NCI-H1105 treated with DMSO at 0.1 percent for 48 hours (cell line): ENCODE measurements around the gene SPANXN4.

Experiments used
- DNase-seq: peaks from one replicate; lab custom pipeline; 2025; lab: John Stamatoyannopoulos, UW

SPANXN4 gene

GRCh38 chrX:143025628-143026027 is at the start of gene SPANXN4:
SPANXN4 (plus strand) TSS chrX:143025928; CDS start chrX:143026015, 87 bp downstream.
- no peak for DNase-seq

GRCh38 chrX:142977128-142977914 is 48.4 kb upstream of the SPANXN4 start:
- DNase-seq = no peak

GRCh38 chrX:142978130-142978684 is 47.5 kb upstream of the SPANXN4 start:
- DNase-seq = no peak

GRCh38 chrX:142982679-142983078 is 43.0 kb upstream of the SPANXN4 start:
- no peak for DNase-seq

GRCh38 chrX:142994988-142995387 is 30.7 kb upstream of the SPANXN4 start:
- no peak for DNase-seq

GRCh38 chrX:142998447-142999198 is 27.1 kb upstream of the SPANXN4 start:
- DNase-seq = no peak

- DNase-seq = no peak
Measured at GRCh38 chrX:142999199-142999701, 26.5 kb upstream of the SPANXN4 start.

GRCh38 chrX:143002206-143002605 is 23.5 kb upstream of the SPANXN4 start:
- peak; percentile 11 for DNase-seq

- DNase-seq = no peak
Measured at GRCh38 chrX:143017272-143017671, 8.5 kb upstream of the SPANXN4 start.

- DNase-seq = no peak
Measured at GRCh38 chrX:143027275-143027674, 1.5 kb downstream of the SPANXN4 start.

GRCh38 chrX:143047511-143047910 is 21.8 kb downstream of the SPANXN4 start:
- no peak for DNase-seq

- DNase-seq = no peak
Measured at GRCh38 chrX:143058120-143058519, 32.4 kb downstream of the SPANXN4 start.

- DNase-seq = no peak
Measured at GRCh38 chrX:143081231-143081630, 55.5 kb downstream of the SPANXN4 start.

GRCh38 chrX:143082537-143082936 is 56.8 kb downstream of the SPANXN4 start:
- no peak for DNase-seq
